Mammary epithelial cell (primary cell): ENCODE results near the gene CHD8.

Experiments used
- CTCF ChIP-seq, 2 donors: IDR thresholded peaks in 1 of 2; conservative IDR thresholded peaks in 1 of 2; 2 replicates each; pipeline ENCODE4 v1.5.1; 2011 to 2012; ENCODE audit warnings: inconsistent platforms in 2 of 2, low read length in 2 of 2, mild to moderate bottlenecking in 2 of 2, control low read depth in 1 of 2, low read depth in 1 of 2; ENCODE audit not compliant: insufficient read depth in 1 of 2; ENCODE audit errors: extremely low read depth in 1 of 2
- EZH2 ChIP-seq: IDR thresholded peaks from 2 replicates; pipeline ENCODE4 v1.6.1; 2012; ENCODE audit warnings: low read length, inconsistent platforms, borderline replicate concordance

- TF ChIP-seq CTCF (conservative IDR thresholded peaks at IDR 0.05 in 1 of 2, IDR thresholded peaks at IDR 0.05 in 1 of 2; ENCODE audit: extremely low read depth in 1 of 2, insufficient read depth in 1 of 2, low read depth in 1 of 2, low read length in 2 of 2) (no peak), EZH2 (no peak)
Observed at GRCh38 chr14:21352587-21352986, 103.3 kb downstream of the CHD8 start.
